A673 (cell line): ENCODE measurements around the gene LRRC72. TPM values are rescaled to one million over a fixed set of nuclear protein-coding genes. Genes with fewer than 3 reads are reported as not detected.
"Not testable (repeated sequence)": the region's sequence is repeated elsewhere in the genome, so short reads cannot be mapped to it uniquely, and the experiment has no call there.

Experiments used
- BruUV-seq: library from RNA; stranded (reverse); fragments of 400-500 nt; replicated peaks from 2 replicates; lab custom pipeline; 2021; lab: Mats Ljungman, UMichigan
- CTCF ChIA-PET: fragments of 300-600 bp; sonication (Branson Sonifier 250); formaldehyde crosslinking; loops from one replicate; lab custom pipeline; 2022; ENCODE audit warnings: antibody characterized with exemption; lab: Charles Lee
- POLR2A ChIA-PET: fragments of 300-600 bp; sonication (Branson Sonifier 250); formaldehyde crosslinking; loops from one replicate; lab custom pipeline; 2022; ENCODE audit warnings: antibody characterized with exemption; ENCODE audit not compliant: low non-redundant PET; lab: Charles Lee
- DNase-seq: peaks from one replicate; pipeline ENCODE4 v3.0.0-alpha.2; 2015; ENCODE audit warnings: low spot score
- H3K27ac ChIP-seq: fragments of 200-600 bp; sonication (generic); 2 replicates; pipeline ENCODE4 v1.5.1; 2016; ENCODE audit warnings: mixed run types, low read depth, mild to moderate bottlenecking, mixed read lengths, antibody characterized with exemption, low read length; ENCODE audit not compliant: poor library complexity, severe bottlenecking
- H3K27me3 ChIP-seq: fragments of 200-600 bp; sonication (generic); replicated peaks from 2 replicates; pipeline ENCODE4 v1.6.1; 2017; ENCODE audit warnings: mixed run types, low read depth, mild to moderate bottlenecking, mixed read lengths, antibody characterized with exemption, low read length; ENCODE audit not compliant: insufficient read depth, poor library complexity
- H3K36me3 ChIP-seq: fragments of 200-600 bp; sonication (generic); 2 replicates; pipeline ENCODE4 v1.6.1; 2016; ENCODE audit warnings: mixed run types, mild to moderate bottlenecking, mixed read lengths, antibody characterized with exemption, low read length; ENCODE audit not compliant: insufficient read depth, poor library complexity, severe bottlenecking
- H3K4me1 ChIP-seq: fragments of 200-600 bp; sonication (generic); 2 replicates; pipeline ENCODE4 v1.6.1; 2017; ENCODE audit warnings: mixed run types, mild to moderate bottlenecking, mixed read lengths, antibody characterized with exemption, low read length; ENCODE audit not compliant: insufficient read depth, poor library complexity, severe bottlenecking
- H3K4me3 ChIP-seq: fragments of 200-600 bp; sonication (generic); 2 replicates; pipeline ENCODE4 v1.5.1; 2016; ENCODE audit warnings: low read depth, mixed run types, mild to moderate bottlenecking, mixed read lengths, low read length; ENCODE audit not compliant: poor library complexity, severe bottlenecking
- H3K9me3 ChIP-seq: fragments of 200-600 bp; sonication (generic); 2 replicates; pipeline ENCODE4 v1.6.1; 2016; ENCODE audit warnings: mixed run types, low read depth, mild to moderate bottlenecking, mixed read lengths, antibody characterized with exemption, low read length; ENCODE audit not compliant: poor library complexity, severe bottlenecking
- EZH2 ChIP-seq: fragments of 200-600 bp; sonication (generic); IDR thresholded peaks from 2 replicates; pipeline ENCODE4 v1.6.1; 2017; ENCODE audit warnings: borderline replicate concordance, low read depth, mild to moderate bottlenecking, mixed read lengths, antibody characterized with exemption, low read length; ENCODE audit not compliant: poor library complexity, severe bottlenecking
- intact Hi-C: fragments of 100-400 bp; cut with micrococcal nuclease; formaldehyde crosslinking; loops from one replicate; pipeline ENCODE4 v1.10.0; 2022; ENCODE audit not compliant: unreplicated experiment
- total RNA-seq: library from RNA; stranded (reverse); gene quantifications from 2 replicates; pipeline ENCODE4 v1.2.3, GENCODE V29; 2021
- TF ChIP-seq, protein P1 (sequence below): fragments of 300-800, 200-600 bp; sonication (generic); conservative IDR thresholded peaks from 2 replicates; pipeline ENCODE4 v1.5.1; 2017; ENCODE audit warnings: low read depth, mild to moderate bottlenecking, antibody characterized with exemption, low read length, moderate library complexity, mixed read lengths

The LRRC72 gene
- total RNA-seq, 1 experiment from 2014 or later, result not detected

DNA sequence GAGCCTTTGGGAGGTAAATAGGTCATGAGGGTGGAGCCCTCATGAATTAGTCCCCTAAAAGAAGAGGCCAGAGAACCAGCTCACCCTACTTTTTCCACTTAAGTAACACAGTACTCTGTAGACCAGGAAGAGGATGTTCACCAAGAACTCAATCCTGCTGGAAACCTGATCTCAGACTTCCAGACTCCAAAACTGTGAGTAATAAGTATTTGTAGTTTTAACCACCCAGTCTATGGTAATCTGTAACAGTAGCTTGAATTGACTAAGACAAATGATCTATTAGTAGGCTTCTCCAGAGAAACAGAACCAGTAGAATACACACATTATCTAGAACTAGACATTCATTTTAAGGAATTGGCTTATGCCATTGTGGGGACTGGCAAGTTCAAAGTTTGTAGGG is 67.4 kb downstream of the LRRC72 start:
- no peak overlapping the region for H3K4me3 ChIP-seq
- intact Hi-C loops, result no loop called here
- H3K9me3 ChIP-seq, result no peaks in the 10 kb centered on the region
- POLR2A ChIA-PET, result no interaction called here
- no peaks in the 10 kb centered on the region for H3K36me3 ChIP-seq
- H3K27ac ChIP-seq, result no peak overlapping the region
- no peak for TF ChIP-seq EZH2
- TF ChIP-seq, protein P1, sequence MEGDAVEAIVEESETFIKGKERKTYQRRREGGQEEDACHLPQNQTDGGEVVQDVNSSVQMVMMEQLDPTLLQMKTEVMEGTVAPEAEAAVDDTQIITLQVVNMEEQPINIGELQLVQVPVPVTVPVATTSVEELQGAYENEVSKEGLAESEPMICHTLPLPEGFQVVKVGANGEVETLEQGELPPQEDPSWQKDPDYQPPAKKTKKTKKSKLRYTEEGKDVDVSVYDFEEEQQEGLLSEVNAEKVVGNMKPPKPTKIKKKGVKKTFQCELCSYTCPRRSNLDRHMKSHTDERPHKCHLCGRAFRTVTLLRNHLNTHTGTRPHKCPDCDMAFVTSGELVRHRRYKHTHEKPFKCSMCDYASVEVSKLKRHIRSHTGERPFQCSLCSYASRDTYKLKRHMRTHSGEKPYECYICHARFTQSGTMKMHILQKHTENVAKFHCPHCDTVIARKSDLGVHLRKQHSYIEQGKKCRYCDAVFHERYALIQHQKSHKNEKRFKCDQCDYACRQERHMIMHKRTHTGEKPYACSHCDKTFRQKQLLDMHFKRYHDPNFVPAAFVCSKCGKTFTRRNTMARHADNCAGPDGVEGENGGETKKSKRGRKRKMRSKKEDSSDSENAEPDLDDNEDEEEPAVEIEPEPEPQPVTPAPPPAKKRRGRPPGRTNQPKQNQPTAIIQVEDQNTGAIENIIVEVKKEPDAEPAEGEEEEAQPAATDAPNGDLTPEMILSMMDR, result no peak
- no peak for DNase-seq
- CTCF ChIA-PET, result no interaction called here
- no peaks in the 10 kb centered on the region for H3K27me3 ChIP-seq
- H3K4me1 ChIP-seq, result peaks cover 18% of the 10 kb centered on the region
- BruUV-seq, result no TSS peak

DNA sequence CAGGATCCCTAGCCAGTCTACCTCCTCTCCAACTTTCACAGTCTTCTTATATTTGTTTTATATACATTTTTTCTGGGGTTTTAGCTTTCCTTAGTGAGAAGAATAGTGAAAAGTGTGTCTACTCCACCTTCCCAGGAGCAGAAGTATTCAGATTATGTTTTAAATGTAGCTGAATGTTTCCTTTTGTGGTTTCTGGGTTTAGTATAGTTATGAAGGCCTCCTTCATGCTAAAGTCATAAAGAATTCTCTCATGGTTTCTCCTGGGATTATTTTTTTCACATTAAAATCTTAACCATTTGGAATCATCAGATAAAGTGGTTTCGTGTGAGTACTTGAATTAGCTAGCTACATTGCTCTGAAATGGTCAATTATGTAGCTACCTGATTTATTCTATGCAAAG is 68.1 kb downstream of the LRRC72 start:
- intact Hi-C loops, result no loop called here
- BruUV-seq, result no TSS peak
- Histone ChIP-seq H3K9me3 (no peaks in the 10 kb centered on the region), H3K27me3 (no peaks in the 10 kb centered on the region), H3K4me1 (peaks cover 12% of the 10 kb centered on the region), H3K4me3 (no peak overlapping the region), H3K27ac (no peak overlapping the region), H3K36me3 (no peaks in the 10 kb centered on the region)
- no peak for DNase-seq
- POLR2A ChIA-PET, result no interaction called here
- CTCF ChIA-PET, result no interaction called here
- TF ChIP-seq, protein P1, result no peak
- no peak for TF ChIP-seq EZH2

DNA sequence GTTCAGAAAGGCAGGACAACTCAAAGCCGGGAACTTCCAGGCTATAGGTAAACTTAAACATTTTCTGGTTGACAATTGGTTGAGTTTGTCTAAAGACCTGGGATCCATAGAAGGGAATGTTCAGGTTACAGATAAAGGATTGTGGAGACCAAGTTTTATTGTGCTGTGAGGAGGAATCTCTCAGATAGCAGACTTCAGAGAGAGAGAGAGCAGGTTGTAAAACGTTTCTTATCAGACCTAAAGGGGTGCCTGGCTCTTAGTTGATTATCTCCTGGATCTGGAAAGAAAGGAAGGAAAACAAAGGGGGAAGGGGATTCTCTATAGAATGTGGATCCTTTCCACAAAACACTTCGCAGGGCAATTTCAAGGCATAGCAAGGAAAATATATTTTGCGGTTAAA is 69.0 kb downstream of the LRRC72 start:
- H3K36me3 ChIP-seq, BruUV-seq, CTCF ChIA-PET, DNase-seq, POLR2A ChIA-PET, H3K27ac ChIP-seq, H3K27me3 ChIP-seq, H3K4me3 ChIP-seq, H3K9me3 ChIP-seq, intact Hi-C loops, H3K4me1 ChIP-seq: not testable (repeated sequence)

DNA sequence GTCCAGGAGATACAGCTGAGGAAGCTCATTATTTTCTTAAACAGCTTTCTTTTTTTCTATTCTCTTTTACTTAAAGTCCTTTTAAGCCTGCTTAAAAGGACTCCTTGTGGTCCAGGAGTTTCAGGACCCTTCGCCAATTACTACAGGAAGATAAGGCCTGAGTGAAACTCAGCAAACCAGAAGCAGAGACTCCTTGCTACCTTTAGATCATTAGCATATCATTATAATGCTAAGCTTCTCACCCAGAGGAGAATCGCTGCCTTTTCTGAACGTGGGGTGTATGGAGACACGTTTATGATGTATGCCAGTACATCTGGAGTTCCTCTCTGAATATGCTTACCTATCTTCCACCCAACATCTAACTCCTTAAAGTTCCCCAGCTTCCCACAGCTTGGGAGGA is 71.4 kb downstream of the LRRC72 start:
- intact Hi-C loops, result no loop called here
- ChIA-PET POLR2A (no interaction called here), CTCF (no interaction called here)
- Histone ChIP-seq H3K4me1 (no peaks in the 10 kb centered on the region), H3K9me3 (no peaks in the 10 kb centered on the region), H3K27me3 (no peaks in the 10 kb centered on the region), H3K4me3 (no peak overlapping the region), H3K27ac (no peak overlapping the region), H3K36me3 (peaks cover 18% of the 10 kb centered on the region)
- BruUV-seq, result no TSS peak
- no peak for DNase-seq
- TF ChIP-seq, protein P1, result no peak
- TF ChIP-seq EZH2, result no peak
